ENCODE measurements around the gene CR1. TPM values are rescaled to one million over a fixed set of nuclear protein-coding genes. Genes with fewer than 3 reads are reported as not detected.
"Not testable (repeated sequence)": the region's sequence is repeated elsewhere in the genome, so short reads cannot be mapped to it uniquely, and the experiment has no call there.

The CR1 gene
- total RNA-seq, 4 donors from 2014 or later: 0.49 to 1.6 (median 0.67) TPM

DNA sequence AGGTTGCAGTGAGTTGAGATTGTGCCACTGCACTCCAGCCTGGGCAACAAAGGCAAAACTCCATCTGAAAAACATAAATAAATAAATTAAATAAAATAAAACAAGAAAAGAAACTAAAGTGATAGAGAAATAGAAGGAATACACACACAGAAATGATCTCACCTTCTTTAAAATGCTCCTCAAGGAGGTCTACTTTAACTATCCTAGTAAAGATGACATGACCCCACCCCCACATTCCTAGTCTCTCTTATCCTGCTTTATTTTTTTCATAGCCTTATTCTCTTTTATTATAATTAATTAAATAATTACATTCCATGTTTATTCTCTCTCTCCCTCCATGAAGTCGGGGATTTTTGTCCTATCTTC is 131.0 kb downstream of the CR1 start:
- 96 to 97% methylated on average over 1 of the region's 1 CpG for WGBS, 2 donors
- intact Hi-C loops (cut with DNase I; ENCODE audit: low total_unique reads): no loop called here
- TF ChIP-seq, protein P1, sequence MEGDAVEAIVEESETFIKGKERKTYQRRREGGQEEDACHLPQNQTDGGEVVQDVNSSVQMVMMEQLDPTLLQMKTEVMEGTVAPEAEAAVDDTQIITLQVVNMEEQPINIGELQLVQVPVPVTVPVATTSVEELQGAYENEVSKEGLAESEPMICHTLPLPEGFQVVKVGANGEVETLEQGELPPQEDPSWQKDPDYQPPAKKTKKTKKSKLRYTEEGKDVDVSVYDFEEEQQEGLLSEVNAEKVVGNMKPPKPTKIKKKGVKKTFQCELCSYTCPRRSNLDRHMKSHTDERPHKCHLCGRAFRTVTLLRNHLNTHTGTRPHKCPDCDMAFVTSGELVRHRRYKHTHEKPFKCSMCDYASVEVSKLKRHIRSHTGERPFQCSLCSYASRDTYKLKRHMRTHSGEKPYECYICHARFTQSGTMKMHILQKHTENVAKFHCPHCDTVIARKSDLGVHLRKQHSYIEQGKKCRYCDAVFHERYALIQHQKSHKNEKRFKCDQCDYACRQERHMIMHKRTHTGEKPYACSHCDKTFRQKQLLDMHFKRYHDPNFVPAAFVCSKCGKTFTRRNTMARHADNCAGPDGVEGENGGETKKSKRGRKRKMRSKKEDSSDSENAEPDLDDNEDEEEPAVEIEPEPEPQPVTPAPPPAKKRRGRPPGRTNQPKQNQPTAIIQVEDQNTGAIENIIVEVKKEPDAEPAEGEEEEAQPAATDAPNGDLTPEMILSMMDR (IDR thresholded peaks at IDR 0.05): no peak
- no peak for TF ChIP-seq POLR2A (IDR thresholded peaks at IDR 0.05)
- DNase-seq (ENCODE audit: low spot score in 2 of 2): no peak
- no peak overlapping the region for H3K4me3 ChIP-seq (ENCODE audit: low read depth, poor library complexity, severe bottlenecking)

DNA sequence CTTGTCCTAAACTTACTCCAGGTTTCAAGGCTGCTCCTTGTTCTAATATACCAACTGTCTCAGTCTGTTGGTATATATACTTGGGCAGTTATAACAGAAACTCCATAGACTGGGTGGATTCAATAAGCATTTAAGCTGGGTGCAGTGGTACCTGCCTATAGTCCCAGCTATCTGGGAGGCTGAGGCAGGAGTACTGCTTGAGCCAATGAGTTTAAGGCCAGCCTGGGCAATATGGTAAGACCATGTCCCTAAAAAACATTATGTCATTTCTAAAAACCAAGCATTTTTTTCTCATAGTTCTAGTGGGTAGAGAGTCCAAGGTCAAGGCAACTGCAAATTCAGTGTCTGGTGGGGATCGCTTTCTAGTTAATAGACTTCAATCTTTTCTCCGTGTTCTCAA is 131.5 kb downstream of the CR1 start:
- intact Hi-C loops (cut with DNase I; ENCODE audit: low total_unique reads): no loop called here
- no peak overlapping the region for H3K4me3 ChIP-seq (ENCODE audit: low read depth, poor library complexity, severe bottlenecking)
- TF ChIP-seq, protein P1 (IDR thresholded peaks at IDR 0.05): no peak
- no peak for TF ChIP-seq POLR2A (IDR thresholded peaks at IDR 0.05)
- WGBS, 2 donors: 89 to 97% methylated on average over 2 of the region's 2 CpGs
- no peak for DNase-seq (ENCODE audit: low spot score in 2 of 2)

DNA sequence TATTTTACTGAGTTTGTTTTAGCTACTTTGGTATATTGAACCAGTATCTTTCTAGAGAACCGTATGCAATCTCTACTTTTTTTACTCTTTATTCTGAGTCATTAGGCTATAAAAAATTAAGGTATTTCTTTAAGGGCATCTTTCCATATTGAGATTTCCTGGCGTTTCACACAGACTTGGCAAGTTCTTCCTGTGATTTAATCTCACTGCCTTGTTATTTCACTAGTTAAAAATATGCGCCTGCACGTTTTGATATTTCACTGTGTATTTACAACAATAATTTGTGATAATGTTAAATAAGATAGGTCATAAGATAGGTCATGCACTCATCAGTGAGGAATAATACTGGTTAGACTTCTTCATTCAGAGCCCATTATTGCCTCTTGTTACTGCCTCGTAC is 132.8 kb downstream of the CR1 start:
- WGBS, 2 donors: 20 to 24% methylated on average over 5 of the region's 5 CpGs
- no peak overlapping the region for H3K4me3 ChIP-seq (ENCODE audit: low read depth, poor library complexity, severe bottlenecking)
- intact Hi-C loops (cut with DNase I; ENCODE audit: low total_unique reads): no loop called here
- no peak for DNase-seq (ENCODE audit: low spot score in 2 of 2)
- no peak for TF ChIP-seq POLR2A (IDR thresholded peaks at IDR 0.05)
- TF ChIP-seq, protein P1 (IDR thresholded peaks at IDR 0.05): no peak

DNA sequence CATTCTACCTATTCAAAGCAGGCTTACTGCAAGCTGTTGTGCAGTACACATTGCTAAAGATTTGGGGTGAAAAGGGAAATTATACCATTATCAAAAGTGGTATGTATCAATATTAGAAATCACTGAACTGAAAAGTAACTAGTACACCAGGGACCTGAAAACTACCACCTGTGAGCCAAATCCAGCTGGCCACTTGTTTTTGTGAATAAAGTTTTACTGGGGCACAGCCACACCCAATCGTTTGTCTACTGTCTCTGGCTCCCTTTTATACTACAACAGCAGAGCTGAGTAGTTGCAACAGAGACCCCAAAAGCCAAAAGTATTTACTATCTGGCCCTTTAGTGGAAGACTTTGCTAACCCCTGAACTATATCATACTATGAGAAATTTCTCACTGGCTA is 135.2 kb downstream of the CR1 start:
- TF ChIP-seq, protein P1 (IDR thresholded peaks at IDR 0.05): no peak
- no peak for TF ChIP-seq POLR2A (IDR thresholded peaks at IDR 0.05)
- WGBS, 2 donors: 54 to 60% methylated on average over 1 of the region's 1 CpG

DNA sequence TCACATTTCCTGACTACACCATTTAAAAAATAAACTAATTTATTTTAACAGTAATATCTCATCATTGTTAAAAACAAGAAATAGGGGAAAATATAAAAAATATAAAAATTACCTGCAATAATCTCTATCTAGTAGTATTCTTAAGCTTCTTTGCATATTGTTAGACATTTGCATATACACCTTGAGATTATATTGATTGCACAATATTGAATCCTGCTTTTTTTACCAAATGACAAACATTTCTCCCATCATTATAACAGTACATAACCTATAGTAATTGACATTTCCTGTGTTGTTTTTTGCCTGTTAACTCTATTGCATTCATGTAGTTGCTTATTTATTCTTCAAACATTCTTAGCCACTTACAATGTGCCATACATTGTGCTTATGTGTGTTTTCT is 137.3 kb downstream of the CR1 start:
- TF ChIP-seq, protein P1 (IDR thresholded peaks at IDR 0.05): no peak
- no peak for TF ChIP-seq POLR2A (IDR thresholded peaks at IDR 0.05)
- intact Hi-C loops (cut with DNase I; ENCODE audit: low total_unique reads): no loop called here
- no peak overlapping the region for H3K4me3 ChIP-seq (ENCODE audit: low read depth, poor library complexity, severe bottlenecking)
- no peak for DNase-seq (ENCODE audit: low spot score in 2 of 2)

More for the DNA sequence above, 135.2 kb downstream of the CR1 start:
- H3K4me3 ChIP-seq (ENCODE audit: low read depth, poor library complexity, severe bottlenecking): no peak overlapping the region
- intact Hi-C loops (cut with DNase I; ENCODE audit: low total_unique reads): no loop called here
- DNase-seq (ENCODE audit: low spot score in 2 of 2): no peak

DNA sequence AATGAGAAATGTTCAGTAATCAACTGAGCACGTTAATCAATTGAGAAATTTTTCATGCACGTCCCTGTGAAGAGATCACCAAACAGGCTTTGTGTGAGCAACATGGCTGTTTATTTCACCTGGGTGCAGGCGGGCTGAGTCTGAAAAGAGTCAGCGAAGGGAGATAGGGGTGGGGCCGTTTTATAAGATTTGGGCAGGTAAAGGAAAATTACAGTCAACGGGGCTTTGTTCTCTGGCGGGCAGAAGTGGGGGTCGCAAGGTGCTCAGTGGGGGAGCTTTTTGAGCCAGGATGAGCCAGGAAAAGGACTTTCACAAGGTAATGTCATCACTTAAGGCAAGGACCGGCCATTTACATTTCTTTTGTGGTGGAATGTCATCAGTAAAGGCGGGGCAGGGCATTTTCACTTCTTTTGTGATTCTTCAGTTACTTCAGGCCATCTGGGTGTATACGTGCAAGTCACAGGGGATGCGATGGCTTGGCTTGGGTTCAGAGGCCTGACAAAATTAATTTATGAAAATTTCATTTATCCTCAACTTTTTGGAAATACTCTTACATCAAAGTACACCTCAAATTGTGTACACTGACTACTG is 137.8 kb downstream of the CR1 start:
- DNase-seq (ENCODE audit: low spot score in 2 of 2); H3K4me3 ChIP-seq (ENCODE audit: low read depth, poor library complexity, severe bottlenecking); intact Hi-C loops (cut with DNase I; ENCODE audit: low total_unique reads): not testable (repeated sequence)
- WGBS, 2 donors: 78 to 81% methylated on average over 12 of the region's 12 CpGs

DNA sequence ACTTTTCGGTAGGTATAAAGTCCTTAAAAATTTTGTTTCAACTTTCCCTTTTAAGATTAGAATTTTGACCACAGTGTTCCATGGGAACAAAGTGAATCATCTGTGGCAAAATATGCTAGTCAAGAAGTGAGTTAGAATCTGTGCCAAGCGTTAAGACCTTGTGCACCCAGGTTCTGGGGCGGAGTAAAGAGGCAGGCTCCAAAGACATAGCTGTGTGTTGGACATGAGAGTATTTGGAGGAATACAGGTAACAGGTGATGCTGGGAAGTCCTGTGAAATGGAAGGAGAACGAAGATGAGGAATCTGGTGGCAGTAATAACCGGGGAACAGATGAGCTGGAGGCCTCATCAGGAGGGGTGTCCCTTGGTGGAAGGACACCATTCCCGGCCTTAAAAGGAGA is 138.3 kb downstream of the CR1 start:
- H3K4me3 ChIP-seq (ENCODE audit: low read depth, poor library complexity, severe bottlenecking); DNase-seq (ENCODE audit: low spot score in 2 of 2); intact Hi-C loops (cut with DNase I; ENCODE audit: low total_unique reads): not testable (repeated sequence)
- 76 to 91% methylated on average over 6 of the region's 6 CpGs for WGBS, 2 donors

DNA sequence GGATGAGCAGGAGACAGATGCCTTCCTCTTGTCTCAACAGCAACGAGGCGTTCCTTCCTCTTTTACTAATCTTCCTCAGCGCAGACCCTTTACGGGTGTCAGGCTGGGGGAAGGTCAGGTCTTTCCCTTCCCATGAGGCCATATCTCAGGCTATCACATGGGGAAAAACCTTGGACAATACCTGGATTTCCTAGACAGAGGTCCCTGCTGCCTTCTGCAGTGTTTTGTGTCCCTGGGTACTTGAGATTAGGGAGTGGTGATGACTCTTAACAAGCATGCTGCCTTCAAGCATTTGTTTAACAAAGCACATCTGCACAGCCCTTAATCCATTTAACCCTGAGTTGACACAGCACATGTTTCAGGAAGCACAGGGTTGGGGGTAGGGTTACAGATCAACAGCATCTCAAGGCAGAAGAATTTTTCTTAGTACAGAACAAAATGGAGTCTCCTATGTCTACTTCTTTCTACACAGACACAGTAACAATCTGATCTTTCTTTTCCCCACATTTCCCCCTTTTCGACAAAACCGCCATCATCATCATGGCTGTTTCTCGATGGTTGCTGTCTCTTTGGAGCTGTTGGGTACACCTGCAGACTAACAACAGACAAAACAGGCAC is 139.7 kb downstream of the CR1 start:
- intact Hi-C loops (cut with DNase I; ENCODE audit: low total_unique reads); H3K4me3 ChIP-seq (ENCODE audit: low read depth, poor library complexity, severe bottlenecking); DNase-seq (ENCODE audit: low spot score in 2 of 2): not testable (repeated sequence)
- WGBS, 2 donors: 71 to 72% methylated on average over 7 of the region's 7 CpGs

DNA sequence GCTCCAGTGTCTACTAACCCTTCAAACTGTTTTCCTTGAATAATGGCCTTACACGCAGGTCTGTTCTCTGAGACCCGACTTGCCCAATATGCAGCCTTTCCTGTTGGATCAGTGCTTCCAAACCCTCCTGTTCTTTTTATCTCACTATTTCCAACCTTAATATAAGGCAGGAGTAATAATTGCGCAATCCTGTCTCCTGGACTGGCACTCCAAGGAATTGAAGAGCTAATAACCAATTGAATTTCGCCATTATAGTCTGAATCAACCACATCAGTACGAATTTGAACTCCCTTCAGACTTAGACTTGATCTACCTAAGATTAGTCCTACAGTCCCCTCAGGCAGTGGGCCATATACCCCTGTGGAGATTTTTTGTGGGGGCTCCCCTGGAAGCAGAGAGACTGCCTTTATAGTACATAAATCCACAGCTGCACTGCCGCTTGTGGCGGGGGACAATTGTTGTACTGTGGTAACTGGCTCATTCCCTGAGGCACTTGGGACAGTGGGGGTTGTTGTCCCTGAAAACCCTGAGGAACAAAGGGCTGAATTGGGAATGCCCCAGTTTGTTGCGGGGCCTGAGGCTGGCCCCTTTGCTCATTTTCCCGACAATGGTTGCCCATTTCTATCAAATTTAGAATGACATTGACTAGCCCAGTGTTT is 142.7 kb downstream of the CR1 start:
- DNase-seq (ENCODE audit: low spot score in 2 of 2); intact Hi-C loops (cut with DNase I; ENCODE audit: low total_unique reads); H3K4me3 ChIP-seq (ENCODE audit: low read depth, poor library complexity, severe bottlenecking): not testable (repeated sequence)
- WGBS, 2 donors: 85 to 86% methylated on average over 9 of the region's 9 CpGs
